Glomerular visceral epithelial cell (primary cell): ENCODE data around the gene TEX30.
"Not testable (repeated sequence)": the region's sequence is repeated elsewhere in the genome, so short reads cannot be mapped to it uniquely, and the experiment has no call there.

ENCODE experiments used
- DNase-seq: peaks from one replicate; pipeline ENCODE4 v3.0.0-alpha.2; 2016; ENCODE audit errors: extremely low spot score

The TEX30 gene

GRCh38 chr13:102773441-102774213, at the start of gene TEX30:
TEX30 (minus strand) TSS chr13:102773786; CDS start chr13:102770026, 3,760 bp downstream.
- DNase-seq = peak; percentile 91

DNA sequence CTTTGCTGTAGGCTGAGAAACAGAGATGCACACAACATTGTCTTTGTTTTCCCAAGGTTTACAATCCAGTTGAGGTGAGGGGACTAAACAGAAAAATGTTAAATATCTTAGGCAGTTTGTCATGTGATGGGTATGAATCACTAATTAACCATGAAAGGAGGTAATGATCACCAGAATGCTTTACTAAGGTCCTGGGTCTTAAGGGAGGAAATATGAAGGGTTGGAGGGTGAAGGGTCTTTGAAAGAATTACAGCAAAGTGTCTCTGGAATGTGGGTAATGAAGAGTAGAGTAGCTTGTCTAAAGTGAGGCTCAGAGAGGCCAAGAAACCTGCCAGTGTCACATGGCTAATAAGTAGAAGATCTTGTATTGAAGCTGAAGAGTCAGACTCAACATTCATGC, 44.3 kb upstream of the TEX30 start:
- DNase-seq = peak; percentile 54

DNA sequence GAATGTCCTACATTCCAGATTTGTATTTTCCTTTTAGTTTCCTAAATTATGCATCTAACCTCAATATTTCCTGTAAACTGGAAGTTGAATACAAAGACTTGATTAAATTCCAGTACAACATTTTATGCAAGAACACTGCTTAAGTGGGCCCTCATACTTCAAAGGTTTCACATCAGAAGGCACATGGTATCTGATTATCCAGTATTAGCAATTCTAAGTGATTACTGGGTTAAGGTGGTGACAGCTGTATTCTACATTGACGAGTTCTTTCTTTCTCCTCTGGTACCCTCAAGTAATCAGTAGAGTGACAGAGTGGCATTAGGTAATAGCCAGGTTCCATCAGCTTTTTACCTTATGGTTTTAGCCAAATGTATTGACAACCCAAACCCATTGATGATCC, 43.7 kb upstream of the TEX30 start:
- DNase-seq = no peak

GRCh38 chr13:102816708-102817107, 43.1 kb upstream of the TEX30 start:
- peak; percentile 30 for DNase-seq

GRCh38 chr13:102815788-102816187, 42.2 kb upstream of the TEX30 start:
- no peak for DNase-seq

- DNase-seq = no peak
Observed at GRCh38 chr13:102814793-102815192, 41.2 kb upstream of the TEX30 start.

GRCh38 chr13:102814025-102814607, 40.5 kb upstream of the TEX30 start:
- DNase-seq = no peak

- peak; percentile 59 for DNase-seq
Observed at GRCh38 chr13:102812611-102813287, 39.2 kb upstream of the TEX30 start.

DNA sequence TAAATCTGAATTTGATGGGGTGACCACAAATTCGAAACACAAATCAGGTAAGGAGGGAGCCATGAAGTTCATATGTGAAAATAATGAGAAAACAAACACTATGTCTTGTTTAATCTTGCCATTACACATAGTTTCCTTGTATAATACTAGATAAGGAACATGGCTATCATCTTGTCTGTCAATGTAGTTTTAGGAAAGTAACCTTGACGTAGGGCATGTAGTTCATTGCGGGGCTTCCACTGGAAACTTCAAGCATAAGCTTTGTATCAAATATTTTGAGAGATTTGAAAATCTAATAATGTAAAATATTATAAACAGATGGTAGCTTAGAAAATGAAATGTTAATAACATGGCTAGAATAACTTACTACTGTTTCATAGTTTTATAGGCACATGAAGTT, 34.1 kb upstream of the TEX30 start:
- no peak for DNase-seq

- DNase-seq = no peak
Observed at GRCh38 chr13:102805680-102806079, 32.1 kb upstream of the TEX30 start.

DNA sequence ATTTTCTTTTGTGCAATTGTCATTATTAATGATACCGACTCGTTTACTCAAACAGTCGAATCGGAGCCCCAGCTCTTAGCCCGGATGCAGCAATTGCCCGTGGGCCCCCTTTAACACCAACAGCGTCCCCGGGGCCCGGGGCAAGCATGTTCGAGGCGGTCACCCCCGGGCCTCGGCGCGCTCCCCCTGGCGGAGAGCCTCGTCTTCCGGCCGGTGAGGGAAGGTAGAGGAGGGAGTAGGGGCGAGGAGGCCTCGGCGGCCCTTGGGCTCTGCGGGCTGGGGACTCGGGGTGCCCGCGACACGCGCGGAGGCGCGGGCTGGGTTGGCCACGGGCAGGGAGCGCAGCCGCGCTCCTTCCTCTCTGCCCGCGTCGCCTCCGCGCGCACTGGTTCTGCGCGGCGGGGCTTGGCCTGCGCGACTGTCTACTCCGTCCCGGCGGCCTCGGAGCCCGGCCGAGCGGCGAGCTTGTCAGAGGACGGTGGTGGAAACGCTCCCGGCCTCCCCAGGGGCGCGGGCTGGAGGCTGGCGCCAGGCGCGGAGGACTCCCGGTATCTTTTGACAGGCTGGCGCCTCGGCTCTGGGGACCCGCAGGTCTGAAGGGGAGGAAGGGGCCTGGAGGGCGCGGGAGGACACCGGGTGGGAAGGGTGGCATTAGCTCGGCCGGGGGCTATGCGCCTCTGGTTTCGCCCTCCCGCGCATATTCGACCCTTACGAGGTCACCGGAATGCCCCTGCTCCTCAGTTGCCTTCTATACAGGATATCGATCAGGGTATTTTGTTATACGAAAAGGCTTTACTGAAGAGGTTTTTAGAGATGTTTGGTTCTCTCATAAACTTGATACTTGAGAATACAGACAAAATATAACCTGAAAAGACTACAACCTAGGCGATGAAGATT, 26.8 kb upstream of the TEX30 start:
- peak; percentile 82 for DNase-seq

DNA sequence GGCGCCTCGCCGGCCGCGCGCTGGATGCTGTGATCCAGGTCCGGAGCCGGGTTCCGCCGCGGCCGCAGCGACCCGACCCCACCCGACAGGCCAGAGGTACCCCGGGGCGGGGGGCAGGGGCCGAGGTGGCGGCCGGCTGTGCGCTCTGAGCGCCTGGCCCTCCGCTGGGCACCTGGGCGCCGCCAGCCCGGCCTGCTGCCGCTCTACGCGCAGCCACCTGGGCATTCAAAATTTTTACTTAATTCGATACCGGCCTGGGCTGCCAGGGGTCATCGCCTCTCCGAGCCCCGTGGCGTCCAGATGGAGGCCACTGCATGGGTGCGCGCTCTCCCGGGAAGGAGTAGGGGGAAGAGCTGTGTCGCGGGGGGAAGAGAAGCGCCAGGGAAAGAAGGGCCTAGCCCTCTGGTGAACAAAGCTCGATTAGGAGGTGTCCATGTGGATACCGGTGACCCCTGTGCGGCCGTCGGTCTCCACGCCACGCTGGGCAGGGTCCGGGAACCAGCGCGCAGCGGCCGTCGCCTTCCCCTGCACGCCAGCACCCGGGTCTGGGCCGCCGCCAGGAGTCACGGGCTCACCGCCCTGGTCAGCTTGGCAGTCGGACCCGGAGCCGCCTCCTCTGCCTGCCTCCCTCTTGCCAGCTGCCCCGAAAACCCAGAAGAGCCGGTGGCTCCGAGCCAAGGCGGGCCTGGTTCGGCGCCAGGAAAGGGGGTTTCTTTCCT, 26.0 kb upstream of the TEX30 start:
- DNase-seq = no peak

GRCh38 chr13:102798581-102799425, 25.2 kb upstream of the TEX30 start, which contains the start of the genes BIVM and POGLUT2:
BIVM (plus strand) TSS chr13:102799119; CDS start chr13:102807268, 8,149 bp downstream.
POGLUT2 (minus strand) TSS chr13:102798976; CDS start chr13:102798670, 306 bp downstream.
- DNase-seq = peak; percentile 92

DNA sequence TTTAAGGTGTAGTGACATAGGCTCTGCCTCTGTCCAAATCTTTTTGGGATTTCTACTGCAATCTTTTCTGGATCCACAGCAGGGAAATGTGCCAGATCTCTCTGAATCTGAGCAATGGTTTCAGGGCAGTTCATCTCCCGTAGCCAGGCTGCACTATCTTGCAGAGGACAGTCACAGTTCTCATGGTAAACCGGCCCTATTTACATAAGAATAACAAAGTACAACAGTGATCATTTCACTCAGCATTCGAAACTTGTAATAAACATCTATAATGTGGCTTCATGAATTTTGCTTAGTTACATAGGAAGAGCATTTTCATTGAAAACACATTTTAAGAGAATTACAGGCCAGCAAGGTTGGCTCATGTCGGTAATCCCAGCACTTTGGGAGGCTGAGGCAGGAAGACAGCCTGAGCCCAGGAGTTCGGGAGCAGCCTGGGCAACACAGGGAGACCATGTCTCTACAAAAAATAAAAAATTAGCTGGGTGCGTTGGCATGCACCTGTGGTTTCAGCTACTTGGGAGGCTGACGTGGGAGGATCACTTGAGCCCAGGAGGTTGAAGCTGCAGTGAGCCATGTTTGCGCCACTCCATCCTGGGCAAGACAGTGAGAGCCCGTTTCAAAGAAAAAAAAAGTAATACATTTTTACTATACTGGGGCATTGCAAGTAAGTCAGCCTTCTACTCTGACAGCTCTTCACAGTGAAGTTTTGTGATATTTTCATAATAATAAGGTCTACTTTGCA, 20.2 kb upstream of the TEX30 start:
- no peak for DNase-seq

DNA sequence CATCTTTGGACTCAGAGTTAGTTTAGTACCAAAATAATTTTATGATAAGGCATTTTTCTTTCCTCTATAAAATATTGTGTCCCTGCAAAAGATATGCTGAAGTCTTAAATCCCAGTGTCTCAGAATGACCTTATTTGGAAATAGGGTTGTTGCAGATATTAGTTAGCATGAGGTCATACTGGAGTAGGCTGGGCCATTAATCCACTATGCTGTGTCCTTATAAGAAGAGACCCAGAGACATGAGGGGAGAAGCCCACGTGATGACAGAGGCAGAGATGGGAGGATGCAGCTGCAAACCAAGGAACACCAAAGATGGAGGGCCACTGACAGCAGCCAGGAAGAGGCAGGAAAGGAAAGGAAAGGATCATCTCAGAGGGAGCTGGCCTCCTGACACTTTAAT, 18.8 kb upstream of the TEX30 start:
- no peak for DNase-seq

DNA sequence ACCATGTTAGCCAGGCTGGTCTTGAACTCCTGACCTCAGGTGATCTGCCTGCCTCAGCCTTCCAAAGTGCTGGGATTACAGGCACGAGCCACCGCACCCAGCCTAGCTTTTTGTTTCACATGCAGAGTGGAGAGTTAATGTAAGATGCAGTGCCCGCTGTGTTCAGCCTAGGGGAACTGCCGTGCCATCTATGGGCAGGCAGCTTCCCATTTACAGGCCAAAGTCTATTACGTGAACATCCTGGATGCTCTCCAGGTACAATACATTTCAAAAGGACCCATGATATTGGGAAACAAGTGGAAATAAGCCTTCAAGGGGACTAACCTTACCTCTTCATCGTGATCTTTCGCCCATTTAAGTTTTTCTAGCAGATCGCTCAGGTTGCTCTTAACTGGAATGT, 15.1 kb upstream of the TEX30 start:
- DNase-seq = no peak

DNA sequence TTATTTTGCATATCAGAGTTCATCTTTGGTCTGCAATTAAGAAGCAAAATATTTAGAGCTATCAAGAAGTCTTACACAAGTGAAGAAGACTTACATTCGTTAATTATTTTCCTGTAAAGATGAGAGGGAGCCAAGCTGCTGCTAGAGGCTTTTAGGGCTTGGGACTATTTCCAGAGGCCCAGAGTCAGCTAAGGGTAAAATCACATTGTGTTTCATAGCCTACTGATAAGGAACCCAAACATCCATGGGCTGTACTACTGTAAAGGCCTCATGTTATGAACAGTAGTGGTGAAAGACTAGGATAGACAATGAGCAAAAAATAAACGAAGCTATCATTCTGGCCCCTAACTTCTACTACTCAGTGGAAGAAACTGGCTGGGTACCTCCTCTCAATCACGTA, 10.9 kb upstream of the TEX30 start:
- DNase-seq = no peak

DNA sequence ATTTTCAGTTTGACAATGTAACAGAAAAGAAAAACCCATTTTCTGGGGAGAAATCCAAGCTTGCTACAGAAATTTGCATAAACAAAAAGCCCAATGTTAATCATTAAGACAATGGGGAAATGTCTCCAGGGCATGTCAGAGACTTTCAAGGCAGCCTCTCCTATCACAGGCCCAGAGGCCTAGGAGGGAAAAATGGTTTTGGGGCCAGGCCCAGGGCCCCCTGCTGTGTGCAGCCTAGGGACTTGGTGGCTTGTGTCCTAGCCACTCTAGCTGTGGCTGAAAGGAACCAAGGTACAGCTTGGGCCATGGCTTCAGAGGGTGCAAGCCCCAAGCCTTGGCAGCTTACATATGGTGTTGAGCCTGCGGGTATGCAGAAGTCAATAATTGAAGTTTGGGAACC, 8.0 kb upstream of the TEX30 start:
- no peak for DNase-seq

DNA sequence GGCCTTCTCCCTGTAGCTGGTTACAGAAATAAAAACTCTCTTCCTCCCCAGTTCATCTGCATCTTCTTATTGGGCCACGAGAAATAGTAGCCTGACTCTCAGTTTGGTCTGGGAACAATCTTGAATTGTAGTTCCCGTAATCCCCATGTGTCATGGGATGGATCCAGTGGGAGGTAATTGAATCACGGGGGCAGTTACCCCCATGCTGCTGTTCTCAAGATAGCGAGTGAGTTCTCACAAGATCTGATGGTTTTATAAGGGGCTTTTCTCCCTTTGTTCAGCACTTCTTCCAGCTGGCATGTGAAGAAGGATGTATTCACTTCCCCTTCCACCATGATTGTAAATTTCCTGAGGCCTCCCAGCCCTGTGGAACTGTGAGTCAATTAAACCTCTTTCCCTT, 7.1 kb upstream of the TEX30 start:
- not testable (repeated sequence) for DNase-seq
